ENCODE results near the gene TEAD1.

DNA sequence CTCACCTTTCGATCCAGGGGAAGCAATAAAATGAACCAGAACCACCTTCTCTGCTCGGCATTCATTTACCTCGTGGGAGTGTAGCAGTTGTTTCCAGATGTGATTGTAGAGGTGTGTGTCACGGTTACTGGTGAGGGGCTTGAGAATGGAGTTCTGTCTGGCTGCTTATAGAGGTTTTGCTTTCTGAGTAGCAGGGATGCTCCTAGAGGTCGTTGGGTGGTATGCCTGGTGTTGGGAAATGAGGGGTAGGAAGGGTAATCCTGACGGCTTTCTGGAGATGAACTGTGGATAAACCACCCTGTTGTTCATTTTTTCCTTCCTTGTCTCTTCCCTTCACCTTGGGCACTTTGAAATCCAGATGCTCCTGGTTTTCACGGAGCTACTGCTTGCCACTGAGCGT is 8.1 kb downstream of the TEAD1 start:
- TF ChIP-seq RCOR1 (IDR thresholded peaks at IDR 0.05; ENCODE audit: low read depth, low read length) (no peak), POLR2A (IDR thresholded peaks at IDR 0.05; ENCODE audit: low read length) (no peak)
- TF ChIP-seq, protein P1, sequence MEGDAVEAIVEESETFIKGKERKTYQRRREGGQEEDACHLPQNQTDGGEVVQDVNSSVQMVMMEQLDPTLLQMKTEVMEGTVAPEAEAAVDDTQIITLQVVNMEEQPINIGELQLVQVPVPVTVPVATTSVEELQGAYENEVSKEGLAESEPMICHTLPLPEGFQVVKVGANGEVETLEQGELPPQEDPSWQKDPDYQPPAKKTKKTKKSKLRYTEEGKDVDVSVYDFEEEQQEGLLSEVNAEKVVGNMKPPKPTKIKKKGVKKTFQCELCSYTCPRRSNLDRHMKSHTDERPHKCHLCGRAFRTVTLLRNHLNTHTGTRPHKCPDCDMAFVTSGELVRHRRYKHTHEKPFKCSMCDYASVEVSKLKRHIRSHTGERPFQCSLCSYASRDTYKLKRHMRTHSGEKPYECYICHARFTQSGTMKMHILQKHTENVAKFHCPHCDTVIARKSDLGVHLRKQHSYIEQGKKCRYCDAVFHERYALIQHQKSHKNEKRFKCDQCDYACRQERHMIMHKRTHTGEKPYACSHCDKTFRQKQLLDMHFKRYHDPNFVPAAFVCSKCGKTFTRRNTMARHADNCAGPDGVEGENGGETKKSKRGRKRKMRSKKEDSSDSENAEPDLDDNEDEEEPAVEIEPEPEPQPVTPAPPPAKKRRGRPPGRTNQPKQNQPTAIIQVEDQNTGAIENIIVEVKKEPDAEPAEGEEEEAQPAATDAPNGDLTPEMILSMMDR (IDR thresholded peaks at IDR 0.05) = no peak

Measured in A549 (cell line).